Suprapubic skin (tissue), 4 donors: ENCODE measurements around the gene MAP2K2.

ENCODE experiments used
- EP300 ChIP-seq: sonication (generic); formaldehyde crosslinking; IDR thresholded peaks from one replicate; pipeline ENCODE4 v1.6.1; 2017; ENCODE audit warnings: antibody characterized with exemption
- POLR2A ChIP-seq, 2 donors: fragments of 450-650 bp; IDR thresholded peaks; one replicate each; pipeline ENCODE4 v1.6.1; 2017; ENCODE audit warnings: antibody characterized with exemption in 2 of 2, mild to moderate bottlenecking in 2 of 2, moderate library complexity in 2 of 2
- POLR2AphosphoS5 ChIP-seq, 3 donors: sonication (generic); formaldehyde crosslinking; IDR thresholded peaks; one replicate each; pipeline ENCODE4 v1.6.1; 2017; ENCODE audit warnings: antibody characterized with exemption in 3 of 3
- TF ChIP-seq, protein P1 (sequence below), 2 donors: fragments of 200-600 bp in 1 of 2; fragments of 450-650 bp in 1 of 2; sonication (generic) in 1 of 2; IDR thresholded peaks; one replicate each; pipeline ENCODE4 v1.5.1; 2016 to 2019; ENCODE audit warnings: antibody characterized with exemption in 2 of 2, mild to moderate bottlenecking in 1 of 2, moderate library complexity in 1 of 2

DNA sequence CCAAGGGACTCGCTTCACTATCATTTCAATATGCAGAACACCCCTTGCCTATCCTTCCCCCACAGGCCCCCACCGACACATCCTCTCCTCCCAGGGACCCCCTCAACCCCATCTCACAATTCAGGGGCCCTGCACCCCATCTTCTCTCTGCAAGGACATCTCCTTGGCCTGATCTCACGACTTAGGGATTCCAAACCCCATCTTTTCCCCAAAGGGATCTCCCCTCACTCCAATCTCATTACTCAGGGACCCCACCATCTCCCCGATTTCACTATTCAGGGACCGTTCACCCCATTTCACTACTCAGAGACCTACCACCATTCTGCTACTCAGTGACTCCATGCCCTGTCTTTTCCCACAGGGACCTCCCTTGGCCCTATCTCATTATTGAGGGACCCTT, 1.4 kb downstream of the MAP2K2 start:
- TF ChIP-seq, protein P1, sequence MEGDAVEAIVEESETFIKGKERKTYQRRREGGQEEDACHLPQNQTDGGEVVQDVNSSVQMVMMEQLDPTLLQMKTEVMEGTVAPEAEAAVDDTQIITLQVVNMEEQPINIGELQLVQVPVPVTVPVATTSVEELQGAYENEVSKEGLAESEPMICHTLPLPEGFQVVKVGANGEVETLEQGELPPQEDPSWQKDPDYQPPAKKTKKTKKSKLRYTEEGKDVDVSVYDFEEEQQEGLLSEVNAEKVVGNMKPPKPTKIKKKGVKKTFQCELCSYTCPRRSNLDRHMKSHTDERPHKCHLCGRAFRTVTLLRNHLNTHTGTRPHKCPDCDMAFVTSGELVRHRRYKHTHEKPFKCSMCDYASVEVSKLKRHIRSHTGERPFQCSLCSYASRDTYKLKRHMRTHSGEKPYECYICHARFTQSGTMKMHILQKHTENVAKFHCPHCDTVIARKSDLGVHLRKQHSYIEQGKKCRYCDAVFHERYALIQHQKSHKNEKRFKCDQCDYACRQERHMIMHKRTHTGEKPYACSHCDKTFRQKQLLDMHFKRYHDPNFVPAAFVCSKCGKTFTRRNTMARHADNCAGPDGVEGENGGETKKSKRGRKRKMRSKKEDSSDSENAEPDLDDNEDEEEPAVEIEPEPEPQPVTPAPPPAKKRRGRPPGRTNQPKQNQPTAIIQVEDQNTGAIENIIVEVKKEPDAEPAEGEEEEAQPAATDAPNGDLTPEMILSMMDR (IDR thresholded peaks at IDR 0.05): no peak
- TF ChIP-seq POLR2AphosphoS5 (IDR thresholded peaks at IDR 0.05) (no peak), POLR2A (IDR thresholded peaks at IDR 0.05) (no peak), EP300 (no peak)
